ENCODE measurements around the gene ARMH4.

DNA sequence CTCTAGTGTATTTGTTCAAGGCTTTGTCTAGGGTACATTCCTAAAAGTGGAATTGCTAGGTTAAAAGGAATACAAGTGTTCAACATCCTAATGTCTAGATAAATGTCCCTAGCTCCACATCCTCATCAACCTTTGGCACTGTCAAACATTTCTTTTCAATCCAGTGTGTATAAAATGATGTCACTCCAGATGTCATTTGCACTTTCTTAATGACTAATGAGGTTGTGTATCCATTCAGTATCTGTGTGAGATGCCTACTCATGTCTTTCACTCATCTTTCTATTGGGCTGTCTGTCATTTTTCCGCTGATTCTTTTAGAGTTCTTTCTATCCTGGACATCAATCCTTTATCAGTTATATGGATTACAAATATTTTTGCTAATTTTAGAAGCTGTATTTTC is 43.3 kb downstream of the ARMH4 start:
- no peak for TF ChIP-seq EZH2 (IDR thresholded peaks at IDR 0.05; ENCODE audit: borderline replicate concordance, low read depth, low read length, poor library complexity, severe bottlenecking)
- TF ChIP-seq, protein P1, sequence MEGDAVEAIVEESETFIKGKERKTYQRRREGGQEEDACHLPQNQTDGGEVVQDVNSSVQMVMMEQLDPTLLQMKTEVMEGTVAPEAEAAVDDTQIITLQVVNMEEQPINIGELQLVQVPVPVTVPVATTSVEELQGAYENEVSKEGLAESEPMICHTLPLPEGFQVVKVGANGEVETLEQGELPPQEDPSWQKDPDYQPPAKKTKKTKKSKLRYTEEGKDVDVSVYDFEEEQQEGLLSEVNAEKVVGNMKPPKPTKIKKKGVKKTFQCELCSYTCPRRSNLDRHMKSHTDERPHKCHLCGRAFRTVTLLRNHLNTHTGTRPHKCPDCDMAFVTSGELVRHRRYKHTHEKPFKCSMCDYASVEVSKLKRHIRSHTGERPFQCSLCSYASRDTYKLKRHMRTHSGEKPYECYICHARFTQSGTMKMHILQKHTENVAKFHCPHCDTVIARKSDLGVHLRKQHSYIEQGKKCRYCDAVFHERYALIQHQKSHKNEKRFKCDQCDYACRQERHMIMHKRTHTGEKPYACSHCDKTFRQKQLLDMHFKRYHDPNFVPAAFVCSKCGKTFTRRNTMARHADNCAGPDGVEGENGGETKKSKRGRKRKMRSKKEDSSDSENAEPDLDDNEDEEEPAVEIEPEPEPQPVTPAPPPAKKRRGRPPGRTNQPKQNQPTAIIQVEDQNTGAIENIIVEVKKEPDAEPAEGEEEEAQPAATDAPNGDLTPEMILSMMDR (conservative IDR thresholded peaks at IDR 0.05; ENCODE audit: low read depth, low read length), result no peak
